Measurements from ENCODE around the gene RALGPS1.

RALGPS1 gene

DNA sequence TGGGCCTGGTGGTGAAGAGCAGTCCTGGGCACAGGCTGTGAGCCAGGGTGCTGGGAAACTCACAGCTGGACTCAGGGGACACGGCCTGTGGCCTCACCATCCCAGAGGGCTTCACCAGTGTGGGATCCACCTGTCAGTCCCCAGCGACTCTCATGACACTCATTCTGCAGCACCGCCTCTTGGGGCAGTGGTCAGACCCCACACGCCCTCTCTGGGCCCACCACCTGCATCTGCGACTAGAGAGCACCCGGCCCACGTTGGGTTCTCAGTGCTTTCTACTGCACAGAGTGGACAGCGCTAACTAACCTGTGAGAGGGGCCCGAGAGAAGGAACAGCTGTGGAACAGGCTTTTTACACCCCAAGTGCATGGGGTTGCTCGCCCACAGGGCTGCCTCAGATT is 304.2 kb downstream of the RALGPS1 start:
- no peak overlapping the region for H3K4me3 ChIP-seq (ENCODE audit: low read depth, low read length)
- CTCF ChIA-PET: interaction anchor here (0.6 kb wide), 2 partner anchors 146 to 147 kb away, joined by 3 read pairs; no protein-coding TSS in a partner anchor
- H3K9me3 ChIP-seq (ENCODE audit: control insufficient read depth, insufficient read depth, low read depth, low read length): no peaks in the 10 kb centered on the region
- H3K27ac ChIP-seq (ENCODE audit: extremely low read depth, low read depth, low read length): no peak overlapping the region
- no peak for TF ChIP-seq ZNF624 (tag by site-specific recombination; IDR thresholded peaks at IDR 0.05)
- TF ChIP-seq ZFP37 (tag by site-specific recombination; IDR thresholded peaks at IDR 0.05): no peak
- TF ChIP-seq ZNF549 (tag by site-specific recombination; IDR thresholded peaks at IDR 0.05): no peak
- TF ChIP-seq, protein P1, sequence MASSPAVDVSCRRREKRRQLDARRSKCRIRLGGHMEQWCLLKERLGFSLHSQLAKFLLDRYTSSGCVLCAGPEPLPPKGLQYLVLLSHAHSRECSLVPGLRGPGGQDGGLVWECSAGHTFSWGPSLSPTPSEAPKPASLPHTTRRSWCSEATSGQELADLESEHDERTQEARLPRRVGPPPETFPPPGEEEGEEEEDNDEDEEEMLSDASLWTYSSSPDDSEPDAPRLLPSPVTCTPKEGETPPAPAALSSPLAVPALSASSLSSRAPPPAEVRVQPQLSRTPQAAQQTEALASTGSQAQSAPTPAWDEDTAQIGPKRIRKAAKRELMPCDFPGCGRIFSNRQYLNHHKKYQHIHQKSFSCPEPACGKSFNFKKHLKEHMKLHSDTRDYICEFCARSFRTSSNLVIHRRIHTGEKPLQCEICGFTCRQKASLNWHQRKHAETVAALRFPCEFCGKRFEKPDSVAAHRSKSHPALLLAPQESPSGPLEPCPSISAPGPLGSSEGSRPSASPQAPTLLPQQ (tag by site-specific recombination; IDR thresholded peaks at IDR 0.05): no peak
- no peak for TF ChIP-seq ZNF354C (tag by site-specific recombination; IDR thresholded peaks at IDR 0.05; ENCODE audit: borderline replicate concordance, low read depth)
- no peak for TF ChIP-seq ZEB2 (tag by site-specific recombination; IDR thresholded peaks at IDR 0.05)
- POLR2A ChIA-PET: no interaction called here
- H3K36me3 ChIP-seq (ENCODE audit: control insufficient read depth in 2 of 2, insufficient read depth in 1 of 2, low read length in 2 of 2): no peaks in the 10 kb centered on the region
- no peaks in the 10 kb centered on the region for H3K4me1 ChIP-seq (ENCODE audit: control insufficient read depth, insufficient read depth, low read length)

DNA sequence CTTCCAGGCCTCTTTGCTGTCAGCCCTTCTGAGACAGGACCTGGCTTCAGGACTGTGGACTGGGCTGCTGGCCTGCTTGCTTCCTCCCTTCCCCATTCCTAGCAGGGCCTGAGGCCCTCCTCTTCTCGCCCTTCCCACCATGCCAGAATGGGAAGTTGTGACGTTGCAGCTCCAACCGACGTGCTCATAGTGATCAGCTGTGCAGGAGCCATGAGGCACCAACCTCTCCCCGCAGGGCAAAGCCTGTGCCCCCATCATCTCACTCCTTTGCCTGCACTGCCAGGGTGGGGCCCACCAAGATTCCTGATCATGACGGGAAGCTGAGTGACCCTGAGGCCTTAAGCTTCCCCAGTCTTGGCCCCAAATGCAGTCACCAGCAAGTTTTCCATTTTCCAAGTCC is 304.9 kb downstream of the RALGPS1 start:
- H3K27ac ChIP-seq (ENCODE audit: extremely low read depth, low read depth, low read length): no peak overlapping the region
- H3K9me3 ChIP-seq (ENCODE audit: control insufficient read depth, insufficient read depth, low read depth, low read length): no peaks in the 10 kb centered on the region
- ChIA-PET CTCF (interaction anchor here (0.5 to 1.5 kb wide), 5 partner anchors 8 to 177 kb away, joined by 3 to 5 read pairs (median 4); partner anchors contain the start of gene SLC2A8), POLR2A (no interaction called here)
- H3K4me1 ChIP-seq (ENCODE audit: control insufficient read depth, insufficient read depth, low read length): no peaks in the 10 kb centered on the region
- H3K4me3 ChIP-seq (ENCODE audit: low read depth, low read length): no peak overlapping the region
- no peaks in the 10 kb centered on the region for H3K36me3 ChIP-seq (ENCODE audit: control insufficient read depth in 2 of 2, insufficient read depth in 1 of 2, low read length in 2 of 2)
- TF ChIP-seq ZNF24 (tag by site-specific recombination; IDR thresholded peaks at IDR 0.05) (no peak), ZFP69B (tag by site-specific recombination; IDR thresholded peaks at IDR 0.05) (peak; percentile 42; the same call in 1 of the 2 replicates)
- TF ChIP-seq, protein P1 (tag by site-specific recombination; IDR thresholded peaks at IDR 0.05): peak; percentile 66; the same call in 1 of the 2 replicates

DNA sequence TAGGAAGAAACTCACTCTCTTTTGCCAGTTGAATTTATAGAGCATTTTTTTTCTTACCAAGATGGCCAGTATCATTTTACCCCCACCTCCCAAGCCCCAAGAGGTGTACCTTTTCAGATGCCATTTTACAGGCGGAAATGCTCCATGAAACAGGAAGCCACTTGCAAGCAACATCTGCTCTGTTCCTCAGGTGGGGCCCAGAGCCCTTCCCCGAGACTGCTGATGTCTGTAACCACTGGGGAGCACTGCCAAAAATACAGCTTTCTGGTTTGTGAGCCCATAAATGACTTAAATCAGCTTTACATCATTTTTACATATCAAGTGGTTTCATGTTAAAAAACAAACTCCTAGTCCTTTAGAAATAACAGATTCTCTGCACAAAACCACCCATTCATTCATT is 307.1 kb downstream of the RALGPS1 start:
- Histone ChIP-seq H3K4me1 (ENCODE audit: control insufficient read depth, insufficient read depth, low read length) (no peaks in the 10 kb centered on the region), H3K36me3 (ENCODE audit: control insufficient read depth in 2 of 2, insufficient read depth in 1 of 2, low read length in 2 of 2) (no peaks in the 10 kb centered on the region), H3K4me3 (ENCODE audit: low read depth, low read length) (no peak overlapping the region), H3K9me3 (ENCODE audit: control insufficient read depth, insufficient read depth, low read depth, low read length) (no peaks in the 10 kb centered on the region), H3K27ac (ENCODE audit: extremely low read depth, low read depth, low read length) (no peak overlapping the region)
- POLR2A ChIA-PET: no interaction called here
- TF ChIP-seq ZNF223 (tag by site-specific recombination; IDR thresholded peaks at IDR 0.05) (no peak), ZEB2 (tag by site-specific recombination; IDR thresholded peaks at IDR 0.05) (no peak), WT1 (tag by site-specific recombination; IDR thresholded peaks at IDR 0.05) (no peak), KLF16 (tag by site-specific recombination; IDR thresholded peaks at IDR 0.05) (no peak), ZNF830 (tag by site-specific recombination; IDR thresholded peaks at IDR 0.05; ENCODE audit: low read depth) (no peak)
- TF ChIP-seq, protein P2, sequence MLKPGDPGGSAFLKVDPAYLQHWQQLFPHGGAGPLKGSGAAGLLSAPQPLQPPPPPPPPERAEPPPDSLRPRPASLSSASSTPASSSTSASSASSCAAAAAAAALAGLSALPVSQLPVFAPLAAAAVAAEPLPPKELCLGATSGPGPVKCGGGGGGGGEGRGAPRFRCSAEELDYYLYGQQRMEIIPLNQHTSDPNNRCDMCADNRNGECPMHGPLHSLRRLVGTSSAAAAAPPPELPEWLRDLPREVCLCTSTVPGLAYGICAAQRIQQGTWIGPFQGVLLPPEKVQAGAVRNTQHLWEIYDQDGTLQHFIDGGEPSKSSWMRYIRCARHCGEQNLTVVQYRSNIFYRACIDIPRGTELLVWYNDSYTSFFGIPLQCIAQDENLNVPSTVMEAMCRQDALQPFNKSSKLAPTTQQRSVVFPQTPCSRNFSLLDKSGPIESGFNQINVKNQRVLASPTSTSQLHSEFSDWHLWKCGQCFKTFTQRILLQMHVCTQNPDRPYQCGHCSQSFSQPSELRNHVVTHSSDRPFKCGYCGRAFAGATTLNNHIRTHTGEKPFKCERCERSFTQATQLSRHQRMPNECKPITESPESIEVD (tag by site-specific recombination; IDR thresholded peaks at IDR 0.05): no peak
- TF ChIP-seq, protein P3, sequence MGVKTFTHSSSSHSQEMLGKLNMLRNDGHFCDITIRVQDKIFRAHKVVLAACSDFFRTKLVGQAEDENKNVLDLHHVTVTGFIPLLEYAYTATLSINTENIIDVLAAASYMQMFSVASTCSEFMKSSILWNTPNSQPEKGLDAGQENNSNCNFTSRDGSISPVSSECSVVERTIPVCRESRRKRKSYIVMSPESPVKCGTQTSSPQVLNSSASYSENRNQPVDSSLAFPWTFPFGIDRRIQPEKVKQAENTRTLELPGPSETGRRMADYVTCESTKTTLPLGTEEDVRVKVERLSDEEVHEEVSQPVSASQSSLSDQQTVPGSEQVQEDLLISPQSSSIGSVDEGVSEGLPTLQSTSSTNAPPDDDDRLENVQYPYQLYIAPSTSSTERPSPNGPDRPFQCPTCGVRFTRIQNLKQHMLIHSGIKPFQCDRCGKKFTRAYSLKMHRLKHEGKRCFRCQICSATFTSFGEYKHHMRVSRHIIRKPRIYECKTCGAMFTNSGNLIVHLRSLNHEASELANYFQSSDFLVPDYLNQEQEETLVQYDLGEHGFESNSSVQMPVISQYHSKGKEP (tag by site-specific recombination; IDR thresholded peaks at IDR 0.05): no peak
- CTCF ChIA-PET: interaction anchor here (1.0 to 1.7 kb wide), 3 partner anchors 11 to 279 kb away, joined by 3 to 7 read pairs (median 4); no protein-coding TSS in a partner anchor
